IPS DF 4.7 (cell line): Measurements from ENCODE around the gene MLIP.
"Not testable (repeated sequence)": the region's sequence is repeated elsewhere in the genome, so short reads cannot be mapped to it uniquely, and the experiment has no call there.

Source experiments
- DNase-seq: peaks from one replicate; pipeline ENCODE4 v3.0.0-alpha.2; 2013; ENCODE audit warnings: low spot score; ENCODE audit errors: extremely low read depth

Gene MLIP

GRCh38 chr6:54217018-54217417 is 105.8 kb downstream of the MLIP start:
- no peak for DNase-seq

GRCh38 chr6:54222217-54222616 is 111.0 kb downstream of the MLIP start:
- DNase-seq = no peak

- DNase-seq = no peak
These were observed 121.5 kb downstream of the MLIP start for GRCh38 chr6:54232703-54233102.

- no peak for DNase-seq
These were observed 123.3 kb downstream of the MLIP start for GRCh38 chr6:54234539-54234938.

GRCh38 chr6:54236984-54237383 is 125.7 kb downstream of the MLIP start:
- no peak for DNase-seq

GRCh38 chr6:54238396-54238795 is 127.2 kb downstream of the MLIP start:
- DNase-seq = no peak

GRCh38 chr6:54243699-54244098 is 132.5 kb downstream of the MLIP start:
- no peak for DNase-seq

- no peak for DNase-seq
These were observed 133.2 kb downstream of the MLIP start for GRCh38 chr6:54244430-54244829.

GRCh38 chr6:54245265-54245664 is 134.0 kb downstream of the MLIP start:
- no peak for DNase-seq

GRCh38 chr6:54248319-54248718 is 137.1 kb downstream of the MLIP start:
- DNase-seq = no peak

- DNase-seq = no peak
These were observed 137.8 kb downstream of the MLIP start for GRCh38 chr6:54248994-54249393.

GRCh38 chr6:54249812-54250211 is 138.6 kb downstream of the MLIP start:
- not testable (repeated sequence) for DNase-seq

- DNase-seq = no peak
These were observed 141.3 kb downstream of the MLIP start for GRCh38 chr6:54252496-54252895.

- no peak for DNase-seq
These were observed 141.7 kb downstream of the MLIP start for GRCh38 chr6:54252916-54253315.

GRCh38 chr6:54254886-54255285 is 143.6 kb downstream of the MLIP start:
- no peak for DNase-seq

GRCh38 chr6:54255886-54256285 is 144.6 kb downstream of the MLIP start:
- DNase-seq = no peak

GRCh38 chr6:54260025-54260424 is 148.8 kb downstream of the MLIP start:
- DNase-seq = no peak

- no peak for DNase-seq
These were observed 151.3 kb downstream of the MLIP start for GRCh38 chr6:54262499-54262898.

- no peak for DNase-seq
These were observed 151.7 kb downstream of the MLIP start for GRCh38 chr6:54262971-54263370.

GRCh38 chr6:54264581-54265272 is 153.5 kb downstream of the MLIP start:
- DNase-seq = no peak

- no peak for DNase-seq
These were observed 155.2 kb downstream of the MLIP start for GRCh38 chr6:54266400-54266923.

- DNase-seq = no peak
These were observed 156.6 kb downstream of the MLIP start for GRCh38 chr6:54267798-54268197.

GRCh38 chr6:54273214-54273820 is 162.1 kb downstream of the MLIP start:
- no peak for DNase-seq
